ENCODE measurements around the gene SH3RF3. TPM values are rescaled to one million over a fixed set of nuclear protein-coding genes. Genes with fewer than 3 reads are reported as not detected.

SH3RF3 gene
- total and polyA plus RNA-seq, 9 of the 15 experiments (the other 6 are each of a cell fraction or from before 2014, with no cell fraction given): 0.02 TPM; not detected in 8

DNA sequence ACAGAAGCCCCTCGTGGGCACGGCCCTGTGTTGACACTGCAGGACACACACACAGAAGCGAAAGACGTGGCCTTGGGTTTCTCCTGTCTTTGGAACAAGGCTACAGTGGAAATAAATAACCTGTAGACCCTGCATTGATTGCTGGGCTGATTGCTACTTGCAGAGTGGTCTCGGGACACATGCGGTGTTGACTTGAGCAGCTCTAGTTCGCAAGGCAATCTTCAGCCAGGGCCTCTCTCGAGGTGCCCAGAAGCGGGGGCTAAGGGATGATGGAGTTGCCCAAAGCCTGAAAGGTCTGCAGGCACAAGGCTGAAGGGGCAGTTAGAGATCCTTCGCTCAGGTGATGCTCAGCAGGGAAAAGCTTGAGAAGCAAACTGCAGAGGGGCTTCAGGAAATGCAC lies 304.5 kb downstream of the SH3RF3 start (continued):
- TF ChIP-seq CTCFL (IDR thresholded peaks at IDR 0.05; ENCODE audit: borderline replicate concordance, insufficient read depth, low read depth, low read length, poor library complexity, severe bottlenecking) (no peak), NR3C1 (CRISPR knock-in tag; IDR thresholded peaks at IDR 0.05) (no peak), ZNF717 (CRISPR knock-in tag; IDR thresholded peaks at IDR 0.05) (no peak), BRD4 (IDR thresholded peaks at IDR 0.05) (no peak), CREM (IDR thresholded peaks at IDR 0.05; ENCODE audit: low read depth) (no peak), POLR3A (IDR thresholded peaks at IDR 0.05; ENCODE audit: borderline replicate concordance, extremely low read depth, insufficient read depth, insufficient read length) (no peak), HIVEP1 (CRISPR knock-in tag; IDR thresholded peaks at IDR 0.05) (no peak), ZNF57 (CRISPR knock-in tag; IDR thresholded peaks at IDR 0.05) (no peak)
- TF ChIP-seq, protein P1, sequence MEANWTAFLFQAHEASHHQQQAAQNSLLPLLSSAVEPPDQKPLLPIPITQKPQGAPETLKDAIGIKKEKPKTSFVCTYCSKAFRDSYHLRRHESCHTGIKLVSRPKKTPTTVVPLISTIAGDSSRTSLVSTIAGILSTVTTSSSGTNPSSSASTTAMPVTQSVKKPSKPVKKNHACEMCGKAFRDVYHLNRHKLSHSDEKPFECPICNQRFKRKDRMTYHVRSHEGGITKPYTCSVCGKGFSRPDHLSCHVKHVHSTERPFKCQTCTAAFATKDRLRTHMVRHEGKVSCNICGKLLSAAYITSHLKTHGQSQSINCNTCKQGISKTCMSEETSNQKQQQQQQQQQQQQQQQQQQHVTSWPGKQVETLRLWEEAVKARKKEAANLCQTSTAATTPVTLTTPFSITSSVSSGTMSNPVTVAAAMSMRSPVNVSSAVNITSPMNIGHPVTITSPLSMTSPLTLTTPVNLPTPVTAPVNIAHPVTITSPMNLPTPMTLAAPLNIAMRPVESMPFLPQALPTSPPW (CRISPR knock-in tag; IDR thresholded peaks at IDR 0.05): no peak
